Sigmoid colon (tissue), 7 donors: ENCODE measurements around the gene CAPRIN2. TPM values are rescaled to one million over a fixed set of nuclear protein-coding genes. Genes with fewer than 3 reads are reported as not detected.

Experiments used
- DNase-seq: peaks from one replicate; pipeline ENCODE4 v3.0.0-alpha.2; 2019
- H3K27ac ChIP-seq, 4 donors: fragments of 200-600 bp; sonication (generic); one replicate each; pipeline ENCODE4 v1.5.1; 2016 to 2019; ENCODE audit warnings: mild to moderate bottlenecking in 1 of 4
- H3K27me3 ChIP-seq, 3 donors: fragments of 200-600 bp; sonication (generic); one replicate each; pipeline ENCODE4 v1.5.1; 2019; ENCODE audit warnings: mild to moderate bottlenecking in 1 of 3
- H3K36me3 ChIP-seq, 4 donors: fragments of 200-600 bp; sonication (generic); one replicate each; pipeline ENCODE4 v1.5.1; 2016 to 2019
- H3K4me1 ChIP-seq, 4 donors: fragments of 200-600 bp; sonication (generic); one replicate each; pipeline ENCODE4 v1.5.1; 2017 to 2019
- H3K4me3 ChIP-seq, 4 donors: fragments of 200-600 bp; sonication (generic); one replicate each; pipeline ENCODE4 v1.5.1; 2017 to 2019; ENCODE audit warnings: mild to moderate bottlenecking in 2 of 4, moderate library complexity in 1 of 4
- H3K9me3 ChIP-seq, 4 donors: fragments of 200-600 bp in 3 of 4; sonication (generic) in 3 of 4; one replicate each; pipeline versions ENCODE4 v1.5.1 to v1.6.1; 2013 to 2019
- CTCF ChIP-seq, 4 experiments: fragments of 450-650 bp in 3 of 4; fragments of 200-600 bp in 1 of 4; IDR thresholded peaks; one replicate each; pipeline ENCODE4 v1.5.1; 2016 to 2019; ENCODE audit warnings: antibody characterized with exemption in 4 of 4, mild to moderate bottlenecking in 3 of 4, moderate library complexity in 2 of 4
- EP300 ChIP-seq, 4 donors: sonication (generic); formaldehyde crosslinking; IDR thresholded peaks; one replicate each; pipeline ENCODE4 v1.6.1; 2017; ENCODE audit warnings: antibody characterized with exemption in 4 of 4
- POLR2A ChIP-seq, 2 donors: fragments of 450-650 bp; IDR thresholded peaks; one replicate each; pipeline ENCODE4 v1.6.1; 2016; ENCODE audit warnings: antibody characterized with exemption in 2 of 2, mild to moderate bottlenecking in 2 of 2, moderate library complexity in 2 of 2
- POLR2AphosphoS5 ChIP-seq, 4 donors: sonication (generic); formaldehyde crosslinking; IDR thresholded peaks; one replicate each; pipeline ENCODE4 v1.6.1; 2017; ENCODE audit warnings: antibody characterized with exemption in 4 of 4
- WGBS, 2 donors: extraction: QIAGEN DNeasy Blood & Tissue Kit; methylation state at CpG; one replicate each; pipeline ENCODE4 v1.1.7; 2013; 5-methylcytosine and 5-hydroxymethylcytosine counted together
- intact Hi-C: fragments of 100-400 bp; cut with DNase I; formaldehyde crosslinking; loops from one replicate; pipeline ENCODE4 v1.15.1; 2023
- polyA plus RNA-seq, 3 donors: library from polyadenylated mRNA; stranded (reverse); fragments of 200-250 nt; gene quantifications; one replicate each; pipeline ENCODE4 v1.2.3, GENCODE V29; 2013
- total RNA-seq, 4 donors: library from RNA; depleted of rRNA; stranded (reverse); fragments of >200 nt; gene quantifications; one replicate each; pipeline ENCODE4 v1.1.0, GENCODE V29; 2016
- donor health status: healthy with polysubstance abuse.
- donor health status: Bipolar disorder and iron deficiency.
- donor health status: healthy.

Gene CAPRIN2
- total and polyA plus RNA-seq, 7 donors = 2.1 to 42.9 (median 25.0) TPM

GRCh38 chr12:30753751-30754382 lies 884 bp downstream of the CAPRIN2 start:
- H3K36me3 ChIP-seq = peaks cover 0 to 5% (median 0%) of the 10 kb centered on the region in 4 donors
- H3K4me3 ChIP-seq = peak overlapping the region; percentile 62 to 95 (median 76)
- peak overlapping the region; percentile 88 for H3K27ac ChIP-seq
- H3K27me3 ChIP-seq = no peaks in the 10 kb centered on the region
- no peak for DNase-seq
- H3K9me3 ChIP-seq = no peaks in the 10 kb centered on the region
- intact Hi-C loops = loop anchor here (2.0 kb wide), 2 partner anchors 53 to 59 kb away; partner anchors contain the start of gene IPO8
- H3K4me1 ChIP-seq = peaks cover 0 to 19% (median 15%) of the 10 kb centered on the region in 4 donors
- 14 to 20% methylated on average over 18 of the region's 18 CpGs for WGBS, 2 donors
- no peak for TF ChIP-seq POLR2A (IDR thresholded peaks at IDR 0.05)
- TF ChIP-seq EP300 (IDR thresholded peaks at IDR 0.05) = no peak
- TF ChIP-seq POLR2AphosphoS5 (IDR thresholded peaks at IDR 0.05) = no peak
- TF ChIP-seq CTCF (IDR thresholded peaks at IDR 0.05) = no peak

- TF ChIP-seq POLR2A (IDR thresholded peaks at IDR 0.05) (no peak), CTCF (IDR thresholded peaks at IDR 0.05) (no peak), EP300 (IDR thresholded peaks at IDR 0.05) (no peak), POLR2AphosphoS5 (IDR thresholded peaks at IDR 0.05) (no peak)
- peaks cover 0 to 5% (median 0%) of the 10 kb centered on the region in 4 donors for H3K36me3 ChIP-seq
- H3K4me1 ChIP-seq = peaks cover 0 to 19% (median 15%) of the 10 kb centered on the region in 4 donors
- WGBS, 2 donors = 78 to 85% methylated on average over 3 of the region's 3 CpGs
- intact Hi-C loops = loop anchor here (2.0 kb wide), 1 partner anchor 58 kb away; the partner anchor contains the start of gene IPO8
- H3K9me3 ChIP-seq = no peaks in the 10 kb centered on the region
- DNase-seq = no peak
- no peak overlapping the region for H3K4me3 ChIP-seq
- H3K27me3 ChIP-seq = no peaks in the 10 kb centered on the region
- H3K27ac ChIP-seq = no peak overlapping the region
Measured at GRCh38 chr12:30753233-30753632, 1.5 kb downstream of the CAPRIN2 start.

GRCh38 chr12:30752255-30752654 lies 2.5 kb downstream of the CAPRIN2 start:
- 66 to 95% methylated on average over 3 of the region's 3 CpGs for WGBS, 2 donors
- DNase-seq = no peak
- Histone ChIP-seq H3K36me3 (peaks cover 0 to 5% (median 1%) of the 10 kb centered on the region in 4 donors), H3K4me1 (peaks cover 0 to 19% (median 15%) of the 10 kb centered on the region in 4 donors), H3K9me3 (no peaks in the 10 kb centered on the region), H3K27me3 (no peaks in the 10 kb centered on the region), H3K4me3 (no peak overlapping the region), H3K27ac (no peak overlapping the region)
- no peak for TF ChIP-seq CTCF (IDR thresholded peaks at IDR 0.05)
- no peak for TF ChIP-seq POLR2A (IDR thresholded peaks at IDR 0.05)
- no peak for TF ChIP-seq EP300 (IDR thresholded peaks at IDR 0.05)
- TF ChIP-seq POLR2AphosphoS5 (IDR thresholded peaks at IDR 0.05) = no peak
- intact Hi-C loops = loop anchor here (2.0 kb wide), 1 partner anchor 57 kb away; the partner anchor contains the start of gene IPO8

GRCh38 chr12:30748147-30748546 lies 6.6 kb downstream of the CAPRIN2 start:
- Histone ChIP-seq H3K36me3 (peaks cover 0 to 14% (median 3%) of the 10 kb centered on the region in 4 donors), H3K27ac (no peak overlapping the region), H3K4me1 (peaks cover 0 to 5% (median under 1%) of the 10 kb centered on the region in 4 donors), H3K27me3 (no peaks in the 10 kb centered on the region), H3K9me3 (no peaks in the 10 kb centered on the region), H3K4me3 (no peak overlapping the region)
- TF ChIP-seq EP300 (IDR thresholded peaks at IDR 0.05) (no peak), POLR2A (IDR thresholded peaks at IDR 0.05) (no peak), POLR2AphosphoS5 (IDR thresholded peaks at IDR 0.05) (no peak), CTCF (IDR thresholded peaks at IDR 0.05) (no peak)
- WGBS, 2 donors = 69 to 83% methylated on average over 2 of the region's 2 CpGs
- intact Hi-C loops = no loop called here
- no peak for DNase-seq
